K562 (cell line): Measurements from ENCODE around the gene TAC3. TPM values are rescaled to one million over a fixed set of nuclear protein-coding genes. Genes with fewer than 3 reads are reported as not detected.

Experiments used
- FOXJ2 ChIP-seq: fragments of 200-800 bp; sonication (Bioruptor generic); IDR thresholded peaks from 2 replicates; pipeline ENCODE4 v1.6.1; 2016; ENCODE audit warnings: missing genetic modification characterization, missing compliant biosample characterization
- HDAC8 ChIP-seq: fragments of 450-650 bp; IDR thresholded peaks from 2 replicates; pipeline ENCODE4 v1.6.1; 2016; ENCODE audit warnings: mild to moderate bottlenecking, missing genetic modification characterization, moderate library complexity, missing compliant biosample characterization
- HNRNPL ChIP-seq: fragments of 200-400 bp; formaldehyde crosslinking; IDR thresholded peaks from 2 replicates; pipeline ENCODE4 v1.6.1; 2017; ENCODE audit warnings: low read depth, mild to moderate bottlenecking, low read length
- JUND ChIP-seq, 2 experiments: IDR thresholded peaks; 2 replicates in 1 of 2; 3 replicates in 1 of 2; pipeline ENCODE4 v1.6.1; 2011; ENCODE audit warnings: borderline replicate concordance in 2 of 2, low read depth in 2 of 2, low read length in 2 of 2, improper control_type of control experiment in 1 of 2, missing biosample characterization in 1 of 2, missing genetic modification characterization in 1 of 2, missing genetic modification reagents in 1 of 2
- NCOA4 ChIP-seq: fragments of 450-650 bp; IDR thresholded peaks from 2 replicates; pipeline ENCODE4 v1.6.1; 2018; ENCODE audit warnings: mild to moderate bottlenecking; ENCODE audit not compliant: partially characterized antibody
- NFRKB ChIP-seq: fragments of 450-650 bp; IDR thresholded peaks from 2 replicates; pipeline ENCODE4 v1.6.1; 2016; ENCODE audit warnings: low read depth
- POLR2AphosphoS2 ChIP-seq: IDR thresholded peaks from 2 replicates; pipeline ENCODE4 v1.6.1; 2012; ENCODE audit warnings: low read length, improper control_type of control experiment
- RAD51 ChIP-seq: fragments of 450-650 bp; IDR thresholded peaks from 2 replicates; pipeline ENCODE4 v1.7.1; 2016; ENCODE audit warnings: low read depth, mild to moderate bottlenecking, borderline replicate concordance
- RHOXF2B ChIP-seq: fragments of 250-450 bp; sonication (Bioruptor Pico); conservative IDR thresholded peaks from 2 replicates; pipeline ENCODE4 v1.5.1; 2021
- SIN3B ChIP-seq: fragments of 450-650 bp; IDR thresholded peaks from 2 replicates; pipeline ENCODE4 v1.6.1; 2017; ENCODE audit warnings: low read depth, mild to moderate bottlenecking, moderate library complexity
- SMAD3 ChIP-seq: fragments of 450-650 bp; formaldehyde crosslinking; conservative IDR thresholded peaks from 2 replicates; pipeline ENCODE4 v1.4.0; 2020; ENCODE audit warnings: mild to moderate bottlenecking
- XRCC5 ChIP-seq: fragments of 200-400 bp; formaldehyde crosslinking; IDR thresholded peaks from 2 replicates; pipeline ENCODE4 v1.6.1; 2017; ENCODE audit warnings: low read depth, mild to moderate bottlenecking, low read length
- ZNF589 ChIP-seq: fragments of 200-800 bp; sonication (Bioruptor generic); IDR thresholded peaks from 2 replicates; pipeline ENCODE4 v1.6.1; 2016; ENCODE audit warnings: low read depth, missing genetic modification characterization, missing compliant biosample characterization
- polyA plus RNA-seq, 8 experiments: library from polyadenylated mRNA; depleted of rRNA in 4 of 8; stranded (reverse) in 5 of 8; unstranded in 3 of 8; fragments of >200 nt; fragmentation: Nextera tagmentation in 2 of 8; fragmentation: Illumina TruSeq in 1 of 8; extraction: Ambion mirVana in 2 of 8; extraction: Trizol in 1 of 8; gene quantifications; 2 replicates each; pipeline versions ENCODE4 v1.2.1 to v1.2.3, GENCODE V29; 2011 to 2014; ENCODE audit warnings: inconsistent platforms in 1 of 8, missing spikeins in 1 of 8
- total RNA-seq, 7 experiments: library from RNA; depleted of rRNA in 6 of 7; stranded (reverse); fragments of >200 nt in 6 of 7; fragmentation: Illumina TruSeq in 2 of 7; extraction: Trizol in 2 of 7; gene quantifications; 2 replicates each; pipeline versions ENCODE4 v1.2.1 to v1.2.3, GENCODE V29; 2011 to 2021; ENCODE audit warnings: low replicate concordance in 1 of 7
- TF ChIP-seq, protein P1 (sequence below), 2 experiments: fragments of 450-650 bp; formaldehyde crosslinking in 1 of 2; IDR thresholded peaks; 2 replicates each; pipeline versions ENCODE4 v1.4.0 to v1.6.1; 2014 to 2020; ENCODE audit warnings: mild to moderate bottlenecking in 2 of 2, borderline replicate concordance in 1 of 2, low read depth in 1 of 2

The TAC3 gene
- total and polyA plus RNA-seq, 9 of the 15 experiments (the other 6 are each of a cell fraction or from before 2014, with no cell fraction given): 0.29 to 2.8 (median 1.4) TPM

DNA sequence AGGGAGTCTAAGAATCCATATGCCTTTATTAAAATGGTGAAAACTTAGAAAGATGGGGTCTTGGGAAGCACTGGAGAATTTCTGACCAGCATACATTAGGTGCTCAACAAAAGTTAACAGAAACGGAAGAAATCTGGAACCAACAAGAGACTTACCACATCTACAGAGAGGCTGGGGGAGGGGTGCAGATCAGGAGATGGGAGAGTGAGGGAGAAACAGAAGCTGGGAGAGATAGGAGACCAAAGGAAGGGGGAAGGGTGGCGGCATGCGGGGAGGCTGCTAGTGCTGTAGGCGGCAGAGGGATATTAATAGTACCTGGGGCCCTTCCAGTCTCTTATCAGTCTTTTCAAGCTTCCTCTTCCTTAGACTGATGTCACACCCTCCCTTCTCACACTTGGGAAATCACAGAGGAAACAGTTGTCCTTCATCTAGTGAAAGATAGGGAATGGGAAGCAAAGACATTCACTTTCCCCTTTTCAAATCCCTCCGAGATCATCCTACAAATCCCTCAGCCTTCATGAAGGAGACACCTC is 28.1 kb downstream of the TAC3 start (continued):
- TF ChIP-seq, protein P1, sequence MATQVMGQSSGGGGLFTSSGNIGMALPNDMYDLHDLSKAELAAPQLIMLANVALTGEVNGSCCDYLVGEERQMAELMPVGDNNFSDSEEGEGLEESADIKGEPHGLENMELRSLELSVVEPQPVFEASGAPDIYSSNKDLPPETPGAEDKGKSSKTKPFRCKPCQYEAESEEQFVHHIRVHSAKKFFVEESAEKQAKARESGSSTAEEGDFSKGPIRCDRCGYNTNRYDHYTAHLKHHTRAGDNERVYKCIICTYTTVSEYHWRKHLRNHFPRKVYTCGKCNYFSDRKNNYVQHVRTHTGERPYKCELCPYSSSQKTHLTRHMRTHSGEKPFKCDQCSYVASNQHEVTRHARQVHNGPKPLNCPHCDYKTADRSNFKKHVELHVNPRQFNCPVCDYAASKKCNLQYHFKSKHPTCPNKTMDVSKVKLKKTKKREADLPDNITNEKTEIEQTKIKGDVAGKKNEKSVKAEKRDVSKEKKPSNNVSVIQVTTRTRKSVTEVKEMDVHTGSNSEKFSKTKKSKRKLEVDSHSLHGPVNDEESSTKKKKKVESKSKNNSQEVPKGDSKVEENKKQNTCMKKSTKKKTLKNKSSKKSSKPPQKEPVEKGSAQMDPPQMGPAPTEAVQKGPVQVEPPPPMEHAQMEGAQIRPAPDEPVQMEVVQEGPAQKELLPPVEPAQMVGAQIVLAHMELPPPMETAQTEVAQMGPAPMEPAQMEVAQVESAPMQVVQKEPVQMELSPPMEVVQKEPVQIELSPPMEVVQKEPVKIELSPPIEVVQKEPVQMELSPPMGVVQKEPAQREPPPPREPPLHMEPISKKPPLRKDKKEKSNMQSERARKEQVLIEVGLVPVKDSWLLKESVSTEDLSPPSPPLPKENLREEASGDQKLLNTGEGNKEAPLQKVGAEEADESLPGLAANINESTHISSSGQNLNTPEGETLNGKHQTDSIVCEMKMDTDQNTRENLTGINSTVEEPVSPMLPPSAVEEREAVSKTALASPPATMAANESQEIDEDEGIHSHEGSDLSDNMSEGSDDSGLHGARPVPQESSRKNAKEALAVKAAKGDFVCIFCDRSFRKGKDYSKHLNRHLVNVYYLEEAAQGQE (IDR thresholded peaks at IDR 0.05; ENCODE audit: borderline replicate concordance): peak; percentile 50; the same call in 1 of the 2 replicates
- TF ChIP-seq, protein P1 (CRISPR knock-in tag; IDR thresholded peaks at IDR 0.05; ENCODE audit: low read depth): no peak
- TF ChIP-seq SIN3B: no peak
- no peak for TF ChIP-seq RHOXF2B (CRISPR knock-in tag)
- no peak for TF ChIP-seq HNRNPL
- 0 out of 2 replicates have a peak, but pooled peaks have one; percentile 40 for TF ChIP-seq NFRKB
- no peak for TF ChIP-seq POLR2AphosphoS2
- peak; percentile 49 for TF ChIP-seq RAD51
- peak; percentile 87 for TF ChIP-seq JUND (IDR thresholded peaks at IDR 0.05; ENCODE audit: borderline replicate concordance, low read depth, low read length)
- peak; percentile 74; the same call in 1 of the 3 replicates for TF ChIP-seq JUND (tag; IDR thresholded peaks at IDR 0.05; ENCODE audit: borderline replicate concordance, low read depth, low read length)
- TF ChIP-seq ZNF589 (CRISPR knock-in tag): peak; percentile 86
- peak; percentile 47; the same call in 1 of the 2 replicates for TF ChIP-seq XRCC5
- TF ChIP-seq FOXJ2: peak; percentile 83
- TF ChIP-seq HDAC8: no peak
- peak; percentile 82; the same call in 1 of the 2 replicates for TF ChIP-seq SMAD3 (CRISPR knock-in tag)
- peak; percentile 56 for TF ChIP-seq NCOA4
- TF ChIP-seq, all 486 proteins: peak for 202
